ENCODE measurements around the gene SLC5A3. TPM values are rescaled to one million over a fixed set of nuclear protein-coding genes. Genes with fewer than 3 reads are reported as not detected.

The SLC5A3 gene
- total RNA-seq, 1 experiment from 2014 or later, result 29.4 TPM

- H3K4me3 ChIP-seq (ENCODE audit: low read depth in 2 of 2, low read length in 2 of 2), result no peak overlapping the region
- peak overlapping the region; percentile 6; the same call in 1 of the 2 replicates for H3K27ac ChIP-seq (ENCODE audit: low read length)
- H3K9me3 ChIP-seq (ENCODE audit: control insufficient read depth, insufficient read depth, low read depth, low read length), result no peaks in the 10 kb centered on the region
- BruUV-seq (replicated peaks), result no TSS peak
- CTCF ChIA-PET, result interaction anchor here (0.6 kb wide), 1 partner anchor 320 kb away, joined by 3 read pairs; no protein-coding TSS in a partner anchor
- H3K36me3 ChIP-seq (ENCODE audit: control insufficient read depth, insufficient read depth, low read length), result no peaks in the 10 kb centered on the region
- no peak for ATAC-seq
- H3K27me3 ChIP-seq (ENCODE audit: control insufficient read depth, insufficient read depth, low read length), result no peaks in the 10 kb centered on the region
- in situ Hi-C loops (cut with HindIII; ENCODE audit: low pct_unique_long_range_greater_than_20kb, low sequenced_read_pairs), result no loop called here
- no peak for TF ChIP-seq TCF7L2 (IDR thresholded peaks at IDR 0.05; ENCODE audit: low read depth, low read length)
- TF ChIP-seq, protein P1, sequence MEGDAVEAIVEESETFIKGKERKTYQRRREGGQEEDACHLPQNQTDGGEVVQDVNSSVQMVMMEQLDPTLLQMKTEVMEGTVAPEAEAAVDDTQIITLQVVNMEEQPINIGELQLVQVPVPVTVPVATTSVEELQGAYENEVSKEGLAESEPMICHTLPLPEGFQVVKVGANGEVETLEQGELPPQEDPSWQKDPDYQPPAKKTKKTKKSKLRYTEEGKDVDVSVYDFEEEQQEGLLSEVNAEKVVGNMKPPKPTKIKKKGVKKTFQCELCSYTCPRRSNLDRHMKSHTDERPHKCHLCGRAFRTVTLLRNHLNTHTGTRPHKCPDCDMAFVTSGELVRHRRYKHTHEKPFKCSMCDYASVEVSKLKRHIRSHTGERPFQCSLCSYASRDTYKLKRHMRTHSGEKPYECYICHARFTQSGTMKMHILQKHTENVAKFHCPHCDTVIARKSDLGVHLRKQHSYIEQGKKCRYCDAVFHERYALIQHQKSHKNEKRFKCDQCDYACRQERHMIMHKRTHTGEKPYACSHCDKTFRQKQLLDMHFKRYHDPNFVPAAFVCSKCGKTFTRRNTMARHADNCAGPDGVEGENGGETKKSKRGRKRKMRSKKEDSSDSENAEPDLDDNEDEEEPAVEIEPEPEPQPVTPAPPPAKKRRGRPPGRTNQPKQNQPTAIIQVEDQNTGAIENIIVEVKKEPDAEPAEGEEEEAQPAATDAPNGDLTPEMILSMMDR (IDR thresholded peaks at IDR 0.05), result no peak
- TF ChIP-seq POLR2AphosphoS5 (IDR thresholded peaks at IDR 0.05; ENCODE audit: low read depth, low read length), result no peak
- TF ChIP-seq REST (IDR thresholded peaks at IDR 0.05; ENCODE audit: insufficient read depth in 1 of 2, low read depth in 2 of 2, low read length in 1 of 2), result no peak
- TF ChIP-seq SIN3A (IDR thresholded peaks at IDR 0.05; ENCODE audit: borderline replicate concordance, insufficient read depth, low read depth, low read length), result no peak
- H3K4me1 ChIP-seq (ENCODE audit: control insufficient read depth, insufficient read depth, low read length), result peaks cover 7% of the 10 kb centered on the region
- intact Hi-C loops (cut with micrococcal nuclease; ENCODE audit: unreplicated experiment), result no loop called here
- POLR2A ChIA-PET, result no interaction called here
- no peak for DNase-seq (ENCODE audit: low read depth, low spot score)
Observed at GRCh38 chr21:34024374-34024693, 49.0 kb upstream of the SLC5A3 start.

GRCh38 chr21:34027721-34028461 lies 45.5 kb upstream of the SLC5A3 start:
- POLR2A ChIA-PET, result no interaction called here
- Histone ChIP-seq H3K27me3 (ENCODE audit: control insufficient read depth, insufficient read depth, low read length) (no peaks in the 10 kb centered on the region), H3K4me3 (ENCODE audit: low read depth in 2 of 2, low read length in 2 of 2) (no peak overlapping the region), H3K9me3 (ENCODE audit: control insufficient read depth, insufficient read depth, low read depth, low read length) (no peaks in the 10 kb centered on the region), H3K27ac (ENCODE audit: low read length) (no peak overlapping the region), H3K36me3 (ENCODE audit: control insufficient read depth, insufficient read depth, low read length) (no peaks in the 10 kb centered on the region), H3K4me1 (ENCODE audit: control insufficient read depth, insufficient read depth, low read length) (peaks cover 3% of the 10 kb centered on the region)
- CTCF ChIA-PET, result no interaction called here
- BruUV-seq (replicated peaks), result no TSS peak
- TF ChIP-seq, protein P1 (IDR thresholded peaks at IDR 0.05), result no peak
- TF ChIP-seq REST (IDR thresholded peaks at IDR 0.05; ENCODE audit: insufficient read depth in 1 of 2, low read depth in 2 of 2, low read length in 1 of 2), result no peak
- no peak for TF ChIP-seq POLR2AphosphoS5 (IDR thresholded peaks at IDR 0.05; ENCODE audit: low read depth, low read length)
- in situ Hi-C loops (cut with HindIII; ENCODE audit: low pct_unique_long_range_greater_than_20kb, low sequenced_read_pairs) (no loop called here), intact Hi-C loops (cut with micrococcal nuclease; ENCODE audit: unreplicated experiment) (no loop called here)
- DNase-seq (ENCODE audit: low read depth, low spot score) (no peak), ATAC-seq (no peak)
